ENCODE results near the gene BBX.

GRCh38 chr3:107813026-107813425 lies 290.3 kb downstream of the BBX start:
- TF ChIP-seq, protein P1, sequence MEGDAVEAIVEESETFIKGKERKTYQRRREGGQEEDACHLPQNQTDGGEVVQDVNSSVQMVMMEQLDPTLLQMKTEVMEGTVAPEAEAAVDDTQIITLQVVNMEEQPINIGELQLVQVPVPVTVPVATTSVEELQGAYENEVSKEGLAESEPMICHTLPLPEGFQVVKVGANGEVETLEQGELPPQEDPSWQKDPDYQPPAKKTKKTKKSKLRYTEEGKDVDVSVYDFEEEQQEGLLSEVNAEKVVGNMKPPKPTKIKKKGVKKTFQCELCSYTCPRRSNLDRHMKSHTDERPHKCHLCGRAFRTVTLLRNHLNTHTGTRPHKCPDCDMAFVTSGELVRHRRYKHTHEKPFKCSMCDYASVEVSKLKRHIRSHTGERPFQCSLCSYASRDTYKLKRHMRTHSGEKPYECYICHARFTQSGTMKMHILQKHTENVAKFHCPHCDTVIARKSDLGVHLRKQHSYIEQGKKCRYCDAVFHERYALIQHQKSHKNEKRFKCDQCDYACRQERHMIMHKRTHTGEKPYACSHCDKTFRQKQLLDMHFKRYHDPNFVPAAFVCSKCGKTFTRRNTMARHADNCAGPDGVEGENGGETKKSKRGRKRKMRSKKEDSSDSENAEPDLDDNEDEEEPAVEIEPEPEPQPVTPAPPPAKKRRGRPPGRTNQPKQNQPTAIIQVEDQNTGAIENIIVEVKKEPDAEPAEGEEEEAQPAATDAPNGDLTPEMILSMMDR (IDR thresholded peaks at IDR 0.05), result no peak
- TF ChIP-seq POLR2A (IDR thresholded peaks at IDR 0.05), result no peak
- no peak for TF ChIP-seq EP300 (IDR thresholded peaks at IDR 0.05)
